ENCODE data around the gene C10orf62.

The C10orf62 gene

DNA sequence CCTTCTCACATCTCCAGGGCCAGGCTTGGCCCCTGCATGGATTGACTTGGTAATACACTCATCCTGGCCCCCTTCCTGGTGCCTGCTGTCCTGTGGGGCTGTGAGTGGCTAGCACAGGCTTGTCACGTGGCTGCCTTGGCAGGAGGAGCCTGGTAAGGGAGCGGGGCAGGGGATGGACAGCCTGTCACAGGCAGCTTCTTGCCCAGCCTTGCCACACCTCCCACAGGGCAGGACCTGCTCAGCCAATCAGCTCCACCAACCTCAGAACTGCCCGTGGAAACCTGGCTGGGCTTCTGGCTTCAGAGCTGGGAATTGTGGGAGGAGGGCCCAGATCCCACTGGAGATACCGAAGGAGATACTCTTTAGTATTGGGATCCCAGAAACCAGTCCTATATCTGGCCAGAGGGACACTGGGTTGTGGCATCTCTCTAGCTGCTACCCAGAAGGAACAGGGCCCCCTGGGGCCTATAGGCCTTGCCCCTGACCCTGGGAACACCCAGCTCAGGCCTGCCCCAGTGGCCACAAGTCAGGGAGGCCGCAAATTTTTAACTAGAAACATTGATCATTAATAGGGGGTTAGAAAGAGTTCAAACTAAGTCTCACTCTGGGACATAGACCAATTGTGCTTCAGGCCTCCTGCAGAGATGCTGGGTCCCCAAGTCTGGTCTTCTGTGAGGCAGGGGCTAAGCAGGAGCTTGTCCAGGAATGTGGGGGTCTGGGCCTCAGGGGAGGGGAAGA lies 5.3 kb upstream of the C10orf62 start, which contains the start of gene HOGA1:
Gene HOGA1, plus strand, starts transcription at position 330 of the 738 bp plus-strand sequence. Its CDS starts 315 bp downstream, at position 645.
- DNase-seq (ENCODE audit: low read depth in 1 of 2, low spot score in 1 of 2) = no peak
- no peak within 1 kb of the TSS for H3K4me3 ChIP-seq (replicated peaks; ENCODE audit: insufficient read depth, low read length)
- no peak within 1 kb of the TSS for H3K27ac ChIP-seq (replicated peaks)
- TF ChIP-seq POLR2AphosphoS5 (IDR thresholded peaks at IDR 0.05; ENCODE audit: low read depth) (no peak), GABPA (IDR thresholded peaks at IDR 0.05; ENCODE audit: low read depth) (no peak), SPI1 (IDR thresholded peaks at IDR 0.05; ENCODE audit: borderline replicate concordance, low read depth) (no peak)
- TF ChIP-seq, protein P1, sequence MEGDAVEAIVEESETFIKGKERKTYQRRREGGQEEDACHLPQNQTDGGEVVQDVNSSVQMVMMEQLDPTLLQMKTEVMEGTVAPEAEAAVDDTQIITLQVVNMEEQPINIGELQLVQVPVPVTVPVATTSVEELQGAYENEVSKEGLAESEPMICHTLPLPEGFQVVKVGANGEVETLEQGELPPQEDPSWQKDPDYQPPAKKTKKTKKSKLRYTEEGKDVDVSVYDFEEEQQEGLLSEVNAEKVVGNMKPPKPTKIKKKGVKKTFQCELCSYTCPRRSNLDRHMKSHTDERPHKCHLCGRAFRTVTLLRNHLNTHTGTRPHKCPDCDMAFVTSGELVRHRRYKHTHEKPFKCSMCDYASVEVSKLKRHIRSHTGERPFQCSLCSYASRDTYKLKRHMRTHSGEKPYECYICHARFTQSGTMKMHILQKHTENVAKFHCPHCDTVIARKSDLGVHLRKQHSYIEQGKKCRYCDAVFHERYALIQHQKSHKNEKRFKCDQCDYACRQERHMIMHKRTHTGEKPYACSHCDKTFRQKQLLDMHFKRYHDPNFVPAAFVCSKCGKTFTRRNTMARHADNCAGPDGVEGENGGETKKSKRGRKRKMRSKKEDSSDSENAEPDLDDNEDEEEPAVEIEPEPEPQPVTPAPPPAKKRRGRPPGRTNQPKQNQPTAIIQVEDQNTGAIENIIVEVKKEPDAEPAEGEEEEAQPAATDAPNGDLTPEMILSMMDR (IDR thresholded peaks at IDR 0.05; ENCODE audit: insufficient read depth, low read length) = no peak
- TF ChIP-seq, protein P2, sequence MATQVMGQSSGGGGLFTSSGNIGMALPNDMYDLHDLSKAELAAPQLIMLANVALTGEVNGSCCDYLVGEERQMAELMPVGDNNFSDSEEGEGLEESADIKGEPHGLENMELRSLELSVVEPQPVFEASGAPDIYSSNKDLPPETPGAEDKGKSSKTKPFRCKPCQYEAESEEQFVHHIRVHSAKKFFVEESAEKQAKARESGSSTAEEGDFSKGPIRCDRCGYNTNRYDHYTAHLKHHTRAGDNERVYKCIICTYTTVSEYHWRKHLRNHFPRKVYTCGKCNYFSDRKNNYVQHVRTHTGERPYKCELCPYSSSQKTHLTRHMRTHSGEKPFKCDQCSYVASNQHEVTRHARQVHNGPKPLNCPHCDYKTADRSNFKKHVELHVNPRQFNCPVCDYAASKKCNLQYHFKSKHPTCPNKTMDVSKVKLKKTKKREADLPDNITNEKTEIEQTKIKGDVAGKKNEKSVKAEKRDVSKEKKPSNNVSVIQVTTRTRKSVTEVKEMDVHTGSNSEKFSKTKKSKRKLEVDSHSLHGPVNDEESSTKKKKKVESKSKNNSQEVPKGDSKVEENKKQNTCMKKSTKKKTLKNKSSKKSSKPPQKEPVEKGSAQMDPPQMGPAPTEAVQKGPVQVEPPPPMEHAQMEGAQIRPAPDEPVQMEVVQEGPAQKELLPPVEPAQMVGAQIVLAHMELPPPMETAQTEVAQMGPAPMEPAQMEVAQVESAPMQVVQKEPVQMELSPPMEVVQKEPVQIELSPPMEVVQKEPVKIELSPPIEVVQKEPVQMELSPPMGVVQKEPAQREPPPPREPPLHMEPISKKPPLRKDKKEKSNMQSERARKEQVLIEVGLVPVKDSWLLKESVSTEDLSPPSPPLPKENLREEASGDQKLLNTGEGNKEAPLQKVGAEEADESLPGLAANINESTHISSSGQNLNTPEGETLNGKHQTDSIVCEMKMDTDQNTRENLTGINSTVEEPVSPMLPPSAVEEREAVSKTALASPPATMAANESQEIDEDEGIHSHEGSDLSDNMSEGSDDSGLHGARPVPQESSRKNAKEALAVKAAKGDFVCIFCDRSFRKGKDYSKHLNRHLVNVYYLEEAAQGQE (IDR thresholded peaks at IDR 0.05; ENCODE audit: insufficient replicate concordance, low read depth) = no peak
- H3K27me3 ChIP-seq (ENCODE audit: insufficient read depth, poor library complexity, severe bottlenecking) = no peaks in the 10 kb centered on the region

DNA sequence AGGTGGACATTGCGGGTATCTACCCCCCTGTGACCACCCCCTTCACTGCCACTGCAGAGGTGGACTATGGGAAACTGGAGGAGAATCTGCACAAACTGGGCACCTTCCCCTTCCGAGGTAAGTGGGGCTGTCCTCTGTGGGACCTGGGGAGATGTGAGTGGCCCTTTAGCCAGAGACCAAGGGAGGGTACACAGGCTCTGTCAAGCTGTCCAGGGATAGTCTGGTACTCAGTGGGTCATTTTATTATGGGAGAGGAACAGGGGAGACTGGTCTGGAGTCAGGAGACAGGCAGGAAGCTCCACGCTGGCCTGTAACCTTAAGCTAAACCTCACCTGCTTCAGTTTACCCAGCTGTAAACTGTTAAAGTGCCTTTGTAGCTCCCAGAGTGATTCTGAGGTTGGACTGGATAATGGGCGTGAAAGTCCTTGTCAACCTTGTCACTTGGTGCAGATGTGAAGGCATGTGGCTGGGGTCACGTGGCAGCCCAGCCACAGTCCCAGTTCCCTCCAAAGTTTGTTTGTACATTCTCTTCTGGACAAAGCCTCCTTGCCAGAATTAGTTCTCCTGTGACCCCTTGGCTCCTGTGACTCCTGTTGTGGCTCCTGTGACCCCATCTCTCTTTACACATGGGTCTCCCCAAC lies 4.6 kb upstream of the C10orf62 start:
- TF ChIP-seq, protein P1 (IDR thresholded peaks at IDR 0.05; ENCODE audit: insufficient read depth, low read length) = no peak
- TF ChIP-seq, protein P2 (IDR thresholded peaks at IDR 0.05; ENCODE audit: insufficient replicate concordance, low read depth) = no peak
- TF ChIP-seq GABPA (IDR thresholded peaks at IDR 0.05; ENCODE audit: low read depth) = no peak
- TF ChIP-seq SPI1 (IDR thresholded peaks at IDR 0.05; ENCODE audit: borderline replicate concordance, low read depth) = no peak
- no peak for TF ChIP-seq POLR2AphosphoS5 (IDR thresholded peaks at IDR 0.05; ENCODE audit: low read depth)
- DNase-seq (ENCODE audit: low read depth in 1 of 2, low spot score in 1 of 2) = no peak
- H3K4me3 ChIP-seq (replicated peaks; ENCODE audit: insufficient read depth, low read length) = no peak overlapping the region
- H3K27ac ChIP-seq (replicated peaks) = no peak overlapping the region
- H3K27me3 ChIP-seq (ENCODE audit: insufficient read depth, poor library complexity, severe bottlenecking) = no peaks in the 10 kb centered on the region

DNA sequence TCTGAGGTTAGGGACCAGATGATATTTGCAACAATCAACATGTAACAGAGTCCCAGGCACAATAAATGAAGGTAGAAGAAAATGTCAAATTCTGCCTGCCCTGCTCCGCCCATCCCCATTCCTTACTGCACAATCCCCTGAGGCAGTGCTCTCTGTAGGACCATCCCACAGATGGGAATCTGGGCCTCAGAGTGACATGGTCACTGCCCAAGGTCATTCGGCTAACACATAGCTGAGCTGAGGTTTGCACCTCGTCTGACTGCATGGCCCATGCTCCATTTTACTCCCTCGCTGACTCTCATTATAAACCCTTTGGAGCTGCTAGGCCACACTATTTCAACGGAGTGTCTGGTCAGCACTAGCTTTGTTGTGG lies 4.1 kb upstream of the C10orf62 start:
- no peak for DNase-seq (ENCODE audit: low read depth in 1 of 2, low spot score in 1 of 2)
- Histone ChIP-seq H3K27me3 (ENCODE audit: insufficient read depth, poor library complexity, severe bottlenecking) (no peaks in the 10 kb centered on the region), H3K27ac (replicated peaks) (no peak overlapping the region), H3K4me3 (replicated peaks; ENCODE audit: insufficient read depth, low read length) (no peak overlapping the region)
- no peak for TF ChIP-seq GABPA (IDR thresholded peaks at IDR 0.05; ENCODE audit: low read depth)
- TF ChIP-seq SPI1 (IDR thresholded peaks at IDR 0.05; ENCODE audit: borderline replicate concordance, low read depth) = no peak
- no peak for TF ChIP-seq POLR2AphosphoS5 (IDR thresholded peaks at IDR 0.05; ENCODE audit: low read depth)
- TF ChIP-seq, protein P1 (IDR thresholded peaks at IDR 0.05; ENCODE audit: insufficient read depth, low read length) = no peak
- TF ChIP-seq, protein P2 (IDR thresholded peaks at IDR 0.05; ENCODE audit: insufficient replicate concordance, low read depth) = no peak
